NCI-H128 (cell line): ENCODE data around the gene DAPK3.

Source experiments
- DNase-seq: peaks from one replicate; lab custom pipeline; 2025; ENCODE audit not compliant: unreplicated experiment; lab: John Stamatoyannopoulos, UW

DAPK3 gene

DNA sequence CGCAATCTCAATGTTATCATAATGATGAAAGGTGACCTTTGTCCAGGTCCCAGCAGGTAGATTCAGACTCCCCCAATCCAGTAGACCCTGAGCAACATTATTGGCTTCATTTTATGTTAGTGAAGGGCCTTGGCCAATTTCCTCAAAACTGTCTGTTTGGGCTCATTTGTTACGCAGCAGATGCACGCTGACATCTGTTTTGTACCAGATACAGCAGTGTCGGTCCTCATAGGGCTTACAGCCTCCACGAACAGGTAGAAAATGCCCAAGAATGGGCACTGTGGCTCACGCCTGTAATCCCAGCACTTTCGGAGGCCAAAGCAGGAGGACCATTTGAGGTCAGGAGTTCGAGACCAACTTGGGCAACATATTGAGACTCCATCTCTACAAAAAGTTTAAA is 51.1 kb downstream of the DAPK3 start:
- DNase-seq: no peak

DNA sequence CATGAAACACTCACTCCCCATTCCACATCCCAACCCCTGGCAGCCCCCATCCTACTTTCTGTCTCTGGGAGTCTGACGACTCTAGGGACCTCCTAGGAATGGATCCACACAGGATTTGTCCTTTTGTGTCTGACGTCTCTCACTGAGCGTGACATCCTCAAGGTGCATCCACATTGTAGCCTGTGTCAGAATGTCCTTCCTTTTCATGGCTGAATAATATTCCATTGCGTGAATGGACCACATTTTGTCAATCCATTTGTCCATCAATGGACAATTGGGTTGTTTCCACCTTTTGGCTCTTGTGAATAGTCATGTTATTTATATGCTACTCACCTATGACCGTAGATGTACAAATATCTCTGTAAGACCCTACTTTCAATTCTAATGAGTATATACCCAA is 54.9 kb downstream of the DAPK3 start:
- DNase-seq: no peak

DNA sequence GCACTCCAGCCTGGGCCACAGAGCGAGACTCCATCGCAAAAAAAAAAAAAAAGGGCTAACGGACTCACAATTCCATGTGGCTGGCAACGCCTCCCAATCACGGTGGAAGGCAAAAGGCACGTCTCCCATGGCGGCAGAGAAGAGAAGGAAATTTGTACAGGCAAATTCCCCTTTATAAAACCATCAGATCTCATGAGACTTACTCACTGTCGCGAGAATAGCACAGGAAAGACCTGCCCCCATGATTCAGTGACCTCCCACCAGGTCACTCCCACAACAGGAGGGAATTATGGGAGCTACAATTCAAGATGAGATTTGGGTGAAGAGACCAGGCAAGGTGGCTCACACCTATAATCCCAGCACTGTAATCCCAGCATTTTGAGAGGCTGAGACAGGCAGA is 56.7 kb downstream of the DAPK3 start:
- no peak for DNase-seq

DNA sequence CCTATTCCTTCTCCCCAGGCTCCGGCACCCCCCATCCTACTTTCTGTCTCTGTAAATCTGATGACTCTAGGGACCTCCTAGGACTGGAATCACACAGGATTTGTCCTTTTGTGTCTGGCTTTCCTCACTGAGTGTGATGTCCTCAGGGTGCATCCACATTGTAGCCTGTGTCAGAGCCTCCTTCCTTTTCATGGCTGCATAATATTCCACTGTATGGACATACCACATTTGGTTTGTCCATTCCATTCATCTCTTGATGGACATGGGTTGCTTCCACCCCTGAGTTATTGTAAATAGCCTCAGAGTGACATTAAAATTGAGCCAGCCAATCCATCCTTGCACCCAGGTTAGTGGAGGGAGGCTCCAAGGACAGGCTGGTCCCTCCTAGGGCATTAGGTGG is 60.8 kb downstream of the DAPK3 start:
- no peak for DNase-seq
